OCI-LY1 (cell line): ENCODE measurements around the gene SLC19A1.

Experiments
- H2AFZ ChIP-seq: fragments of 200-600 bp; sonication (generic), shearing (Covaris generic); 2 replicates; pipeline ENCODE4 v1.6.0; 2014; ENCODE audit warnings: antibody characterized with exemption, mild to moderate bottlenecking, low read length
- H3F3A ChIP-seq: fragments of 200-600 bp; sonication (generic), shearing (Covaris generic); 2 replicates; pipeline ENCODE4 v1.6.0; 2014; ENCODE audit warnings: mild to moderate bottlenecking, antibody characterized with exemption, low read length, moderate library complexity; ENCODE audit not compliant: insufficient read depth
- H3K27ac ChIP-seq: fragments of 200-600 bp; sonication (generic); 2 replicates; pipeline ENCODE4 v1.5.1; 2014; ENCODE audit warnings: low read length, mixed run types, mild to moderate bottlenecking, low read depth; ENCODE audit not compliant: poor library complexity, severe bottlenecking
- H3K27me3 ChIP-seq: fragments of 200-600 bp; sonication (generic); 2 replicates; pipeline ENCODE4 v1.6.0; 2014; ENCODE audit warnings: antibody characterized with exemption, mild to moderate bottlenecking, low read length, moderate library complexity; ENCODE audit not compliant: insufficient read depth
- H3K36me3 ChIP-seq: fragments of 200-600 bp; sonication (generic); 2 replicates; pipeline ENCODE4 v1.6.1; 2014; ENCODE audit warnings: mild to moderate bottlenecking, antibody characterized with exemption, low read length, moderate library complexity, mixed read lengths; ENCODE audit not compliant: insufficient read depth
- H3K4me1 ChIP-seq: fragments of 200-600 bp; sonication (generic); 2 replicates; pipeline ENCODE4 v1.5.1; 2014; ENCODE audit warnings: mild to moderate bottlenecking, low read length, moderate library complexity; ENCODE audit not compliant: insufficient read depth, severe bottlenecking
- H3K4me2 ChIP-seq: fragments of 200-600 bp; sonication (generic), shearing (Covaris generic); 2 replicates; pipeline ENCODE4 v1.6.1; 2014; ENCODE audit warnings: low read length
- H3K4me3 ChIP-seq: fragments of 200-600 bp; sonication (generic); 2 replicates; pipeline ENCODE4 v1.5.1; 2014; ENCODE audit warnings: low read length, low read depth, mild to moderate bottlenecking, mixed read lengths; ENCODE audit not compliant: poor library complexity, severe bottlenecking
- H3K79me2 ChIP-seq: fragments of 200-600 bp; shearing (Covaris generic); 2 replicates; pipeline ENCODE4 v1.6.1; 2016; ENCODE audit warnings: mixed run types, low read length, mixed read lengths; ENCODE audit not compliant: insufficient read depth
- H3K9ac ChIP-seq: fragments of 200-600 bp; sonication (generic), shearing (Covaris generic); 2 replicates; pipeline ENCODE4 v1.6.1; 2014; ENCODE audit warnings: mild to moderate bottlenecking, low read length, mixed read lengths
- H3K9me2 ChIP-seq: fragments of 200-600 bp; sonication (generic), shearing (Covaris generic); 2 replicates; pipeline ENCODE4 v1.6.1; 2014; ENCODE audit warnings: low read depth, mild to moderate bottlenecking, low read length, mixed read lengths
- H3K9me3 ChIP-seq: fragments of 200-600 bp; shearing (Covaris generic); 2 replicates; pipeline ENCODE4 v1.6.1; 2014; ENCODE audit warnings: low read length, mixed read lengths
- H4K20me1 ChIP-seq: fragments of 200-600 bp; sonication (generic), shearing (Covaris generic); 2 replicates; pipeline ENCODE4 v1.6.0; 2016; ENCODE audit warnings: mild to moderate bottlenecking, low read length; ENCODE audit not compliant: insufficient read depth
- EZH2 ChIP-seq: fragments of 200-600 bp; sonication (generic), shearing (Covaris generic); IDR thresholded peaks from 2 replicates; pipeline ENCODE4 v1.8.0; 2017; ENCODE audit warnings: borderline replicate concordance, mixed run types, mild to moderate bottlenecking, antibody characterized with exemption, low read length, moderate library complexity, mixed read lengths
- TF ChIP-seq, protein P1 (sequence below): fragments of 200-600 bp; sonication (generic), shearing (Covaris generic); IDR thresholded peaks from 2 replicates; pipeline ENCODE4 v1.5.1; 2017; ENCODE audit warnings: mild to moderate bottlenecking, antibody characterized with exemption, low read length, moderate library complexity, mixed read lengths

Gene SLC19A1

DNA sequence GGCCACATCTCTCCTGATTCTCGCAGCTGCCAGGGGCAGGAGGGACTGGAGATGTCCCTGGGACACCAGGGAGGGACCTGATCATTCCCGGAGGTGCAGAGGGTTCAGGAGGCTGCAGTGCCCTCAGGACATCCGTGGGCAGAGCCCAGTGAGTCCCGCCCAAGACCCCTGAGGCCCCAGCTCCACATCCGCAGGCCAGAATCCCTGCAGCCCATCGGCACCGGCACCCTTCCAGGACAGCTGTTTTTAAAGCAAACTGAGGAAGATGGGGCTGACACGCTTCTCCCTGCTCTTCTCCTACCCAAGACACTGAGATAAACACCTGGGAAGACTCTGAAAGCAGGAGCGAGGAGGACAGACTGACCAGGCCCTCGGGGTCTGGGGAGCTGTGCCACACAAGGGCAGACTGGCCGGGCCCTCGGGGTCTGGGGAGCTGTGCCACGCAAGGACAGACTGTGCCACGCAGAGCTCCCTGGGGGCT is 25.5 kb downstream of the SLC19A1 start:
- TF ChIP-seq, protein P1, sequence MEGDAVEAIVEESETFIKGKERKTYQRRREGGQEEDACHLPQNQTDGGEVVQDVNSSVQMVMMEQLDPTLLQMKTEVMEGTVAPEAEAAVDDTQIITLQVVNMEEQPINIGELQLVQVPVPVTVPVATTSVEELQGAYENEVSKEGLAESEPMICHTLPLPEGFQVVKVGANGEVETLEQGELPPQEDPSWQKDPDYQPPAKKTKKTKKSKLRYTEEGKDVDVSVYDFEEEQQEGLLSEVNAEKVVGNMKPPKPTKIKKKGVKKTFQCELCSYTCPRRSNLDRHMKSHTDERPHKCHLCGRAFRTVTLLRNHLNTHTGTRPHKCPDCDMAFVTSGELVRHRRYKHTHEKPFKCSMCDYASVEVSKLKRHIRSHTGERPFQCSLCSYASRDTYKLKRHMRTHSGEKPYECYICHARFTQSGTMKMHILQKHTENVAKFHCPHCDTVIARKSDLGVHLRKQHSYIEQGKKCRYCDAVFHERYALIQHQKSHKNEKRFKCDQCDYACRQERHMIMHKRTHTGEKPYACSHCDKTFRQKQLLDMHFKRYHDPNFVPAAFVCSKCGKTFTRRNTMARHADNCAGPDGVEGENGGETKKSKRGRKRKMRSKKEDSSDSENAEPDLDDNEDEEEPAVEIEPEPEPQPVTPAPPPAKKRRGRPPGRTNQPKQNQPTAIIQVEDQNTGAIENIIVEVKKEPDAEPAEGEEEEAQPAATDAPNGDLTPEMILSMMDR, result no peak
- TF ChIP-seq EZH2, result no peak
- no peaks in the 10 kb centered on the region for H3F3A ChIP-seq

DNA sequence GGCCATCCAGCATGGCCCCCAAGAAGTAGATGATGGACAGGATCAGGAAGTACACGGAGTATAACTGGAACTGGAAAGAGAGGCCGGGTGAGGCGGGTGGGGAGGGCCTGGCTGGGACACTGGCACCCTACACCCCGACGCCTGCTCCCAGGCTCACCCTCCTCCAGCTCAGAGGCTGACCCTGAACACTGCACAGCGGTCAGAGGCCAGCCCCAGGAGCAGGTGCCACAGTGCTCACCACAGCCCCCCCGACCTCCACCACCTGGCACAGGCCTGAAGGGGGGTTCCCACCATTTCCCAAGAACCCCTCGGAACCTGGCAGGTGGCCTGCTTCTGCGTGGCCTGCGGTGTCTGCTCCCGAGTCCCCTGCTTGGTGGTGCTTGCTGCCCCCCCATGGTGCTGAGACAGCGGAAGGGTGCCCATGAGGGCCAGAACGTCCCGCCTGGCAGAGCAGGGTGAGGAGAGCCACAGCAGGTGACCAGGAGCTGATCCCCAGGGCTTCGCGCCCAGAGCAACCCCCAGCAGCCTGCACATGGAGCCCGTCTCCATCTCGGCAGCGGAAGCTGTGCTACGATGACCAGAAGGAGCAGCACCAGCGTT is 26.1 kb downstream of the SLC19A1 start:
- H4K20me1 ChIP-seq, result no peaks in the 10 kb centered on the region
- H3F3A ChIP-seq, result no peaks in the 10 kb centered on the region
- H3K27me3 ChIP-seq, result no peaks in the 10 kb centered on the region
- no peak overlapping the region for H3K27ac ChIP-seq
- H3K79me2 ChIP-seq, result no peaks in the 10 kb centered on the region
- no peak overlapping the region for H3K9ac ChIP-seq
- H3K9me2 ChIP-seq, result no peaks in the 10 kb centered on the region
- H3K4me3 ChIP-seq, result no peak overlapping the region
- TF ChIP-seq EZH2, result no peak
- TF ChIP-seq, protein P1, result no peak
- H3K4me1 ChIP-seq, result no peaks in the 10 kb centered on the region
- H2AFZ ChIP-seq, result no peak overlapping the region
- H3K4me2 ChIP-seq, result no peak overlapping the region
- peaks cover 26% of the 10 kb centered on the region for H3K36me3 ChIP-seq
- 0 out of 2 replicates have a peak, but pooled peaks cover 9% of the 10 kb centered on the region for H3K9me3 ChIP-seq

More for the DNA sequence above, 25.5 kb downstream of the SLC19A1 start:
- Histone ChIP-seq H3K9me2 (no peaks in the 10 kb centered on the region), H4K20me1 (no peaks in the 10 kb centered on the region), H3K27ac (no peak overlapping the region), H3K9ac (no peak overlapping the region), H3K27me3 (no peaks in the 10 kb centered on the region), H3K9me3 (0 out of 2 replicates have a peak, but pooled peaks cover 11% of the 10 kb centered on the region), H3K4me2 (no peak overlapping the region), H3K4me3 (no peak overlapping the region), H2AFZ (no peak overlapping the region), H3K36me3 (peaks cover 32% of the 10 kb centered on the region), H3K4me1 (no peaks in the 10 kb centered on the region), H3K79me2 (no peaks in the 10 kb centered on the region)

DNA sequence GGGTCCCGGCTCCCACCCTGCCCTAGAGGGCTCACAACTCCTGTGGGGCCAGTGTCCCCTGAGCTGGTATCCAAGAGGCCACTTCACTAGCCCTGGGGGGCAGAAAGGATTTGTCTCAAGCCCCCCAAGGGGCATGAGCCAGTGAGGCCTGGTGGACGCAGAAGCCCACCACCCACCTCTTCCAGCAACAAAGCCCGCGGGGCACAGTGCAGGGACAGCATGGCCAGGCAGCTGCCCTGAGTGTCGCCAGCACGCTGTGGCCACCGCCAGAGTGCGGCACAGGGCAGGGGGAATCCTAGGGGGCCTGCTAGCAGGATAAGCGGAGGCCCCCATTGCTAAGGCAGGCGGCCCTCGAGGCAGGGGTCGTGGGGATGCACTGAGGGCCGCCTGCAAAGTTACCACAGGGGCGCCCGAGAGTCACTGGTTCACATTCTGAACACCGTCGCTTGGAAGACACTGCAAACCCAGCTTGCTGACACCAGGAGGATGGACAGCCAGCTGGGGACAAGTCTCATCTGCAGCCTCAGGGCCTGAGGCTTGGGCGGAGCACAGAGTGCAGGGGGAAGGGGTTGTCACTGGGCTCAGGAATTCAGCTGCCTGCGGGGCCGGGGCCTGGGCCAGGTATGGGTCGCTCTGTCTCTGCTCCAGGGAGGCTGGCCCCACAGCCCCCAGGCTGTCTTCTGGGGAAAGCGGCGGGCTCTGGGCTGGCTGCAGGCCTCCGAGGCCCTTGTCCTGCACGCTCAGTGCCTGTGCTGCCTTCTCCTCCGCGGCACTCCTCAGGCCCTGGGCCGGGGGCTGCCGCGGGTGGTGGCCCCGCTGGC is 26.8 kb downstream of the SLC19A1 start:
- H3K27me3 ChIP-seq, result no peaks in the 10 kb centered on the region
- H3K9ac ChIP-seq, result no peak overlapping the region
- no peak overlapping the region for H3K4me3 ChIP-seq
- H3K4me2 ChIP-seq, result no peak overlapping the region
- H3K36me3 ChIP-seq, result peaks cover 22% of the 10 kb centered on the region
- H3K9me2 ChIP-seq, result no peaks in the 10 kb centered on the region
- 0 out of 2 replicates have a peak, but pooled peaks cover 7% of the 10 kb centered on the region for H3K9me3 ChIP-seq
- no peaks in the 10 kb centered on the region for H3K4me1 ChIP-seq
- H2AFZ ChIP-seq, result no peak overlapping the region
- H3K79me2 ChIP-seq, result no peaks in the 10 kb centered on the region
- H3K27ac ChIP-seq, result no peak overlapping the region
- H4K20me1 ChIP-seq, result no peaks in the 10 kb centered on the region
- TF ChIP-seq, protein P1, result no peak
- no peak for TF ChIP-seq EZH2
- H3F3A ChIP-seq, result no peaks in the 10 kb centered on the region
